GM23338 (cell line): Measurements from ENCODE around the gene EML3. TPM values are rescaled to one million over a fixed set of nuclear protein-coding genes. Genes with fewer than 3 reads are reported as not detected.

Source experiments
- ATAC-seq: fragments of 200-7000 bp; cut with Tn5 transposase; 3 replicates; pipeline ENCODE4 v1.9.1; 2020
- DNase-seq: peaks from one replicate; pipeline ENCODE4 v3.0.0-alpha.2; 2015; ENCODE audit warnings: low spot score
- H2AFZ ChIP-seq: fragments of 200-600 bp; sonication (generic); 2 replicates; pipeline ENCODE4 v1.8.0; 2016; ENCODE audit warnings: antibody characterized with exemption, mild to moderate bottlenecking, moderate library complexity
- H3F3A ChIP-seq: fragments of 200-600 bp; sonication (generic); replicated peaks from 2 replicates; pipeline ENCODE4 v1.8.0; 2017; ENCODE audit warnings: antibody characterized with exemption, mixed run types, low read depth
- H3K27ac ChIP-seq: fragments of 200-600 bp; sonication (generic); 2 replicates; pipeline ENCODE4 v1.6.1; 2016; ENCODE audit warnings: low read depth
- H3K27me3 ChIP-seq: fragments of 200-600 bp; sonication (generic); 2 replicates; pipeline ENCODE4 v1.8.0; 2016; ENCODE audit warnings: mild to moderate bottlenecking, mixed run types, moderate library complexity; ENCODE audit not compliant: insufficient read depth
- H3K36me3 ChIP-seq: fragments of 200-600 bp; sonication (generic); 2 replicates; pipeline ENCODE4 v1.8.0; 2016; ENCODE audit warnings: mild to moderate bottlenecking; ENCODE audit not compliant: insufficient read depth
- H3K4me1 ChIP-seq: fragments of 200-600 bp; sonication (generic); 2 replicates; pipeline ENCODE4 v1.8.0; 2016; ENCODE audit warnings: mild to moderate bottlenecking, moderate library complexity; ENCODE audit not compliant: insufficient read depth
- H3K4me2 ChIP-seq: fragments of 200-600 bp; sonication (generic); 2 replicates; pipeline ENCODE4 v1.7.1; 2017; ENCODE audit warnings: mixed run types
- H3K4me3 ChIP-seq: fragments of 200-600 bp; sonication (generic); 2 replicates; pipeline ENCODE4 v1.6.1; 2016; ENCODE audit warnings: mixed run types
- H3K79me2 ChIP-seq: fragments of 200-600 bp; sonication (generic); replicated peaks from 2 replicates; pipeline ENCODE4 v1.8.0; 2017; ENCODE audit warnings: mild to moderate bottlenecking; ENCODE audit not compliant: insufficient read depth
- H3K9me2 ChIP-seq: fragments of 200-600 bp; sonication (generic); 2 replicates; pipeline ENCODE4 v1.8.0; 2017; ENCODE audit not compliant: insufficient read depth
- H4K20me1 ChIP-seq: fragments of 200-600 bp; sonication (generic); replicated peaks from 2 replicates; pipeline ENCODE4 v1.8.0; 2017; ENCODE audit warnings: mild to moderate bottlenecking; ENCODE audit not compliant: insufficient read depth
- H3K27ac Mint-ChIP-seq: 2 replicates; pipeline ENCODE4 v1.8.0; 2020; ENCODE audit warnings: inconsistent platforms, mild to moderate bottlenecking, moderate library complexity, mixed read lengths
- H3K27me3 Mint-ChIP-seq: 3 replicates; pipeline ENCODE4 v1.8.0; 2022; ENCODE audit warnings: low read depth, mild to moderate bottlenecking, moderate library complexity, mixed read lengths, inconsistent platforms; ENCODE audit not compliant: insufficient read depth, poor library complexity
- H3K36me3 Mint-ChIP-seq: 3 replicates; pipeline ENCODE4 v1.8.0; 2021; ENCODE audit warnings: low read depth, mild to moderate bottlenecking, inconsistent platforms, moderate library complexity, mixed read lengths
- H3K4me1 Mint-ChIP-seq: 3 replicates; pipeline ENCODE4 v1.8.0; 2020; ENCODE audit warnings: mild to moderate bottlenecking, inconsistent platforms, mixed read lengths
- H3K4me3 Mint-ChIP-seq: 3 replicates; pipeline ENCODE4 v1.8.0; 2021; ENCODE audit warnings: moderate library complexity, mild to moderate bottlenecking, inconsistent platforms, mixed read lengths
- H3K9me3 Mint-ChIP-seq: 3 replicates; pipeline ENCODE4 v1.8.0; 2020; ENCODE audit warnings: moderate library complexity, mild to moderate bottlenecking, inconsistent platforms, mixed read lengths
- CREB1 ChIP-seq: fragments of 250-450 bp; sonication (Bioruptor Pico); IDR thresholded peaks from 2 replicates; pipeline ENCODE4 v1.5.0; 2020; ENCODE audit warnings: low read depth, mild to moderate bottlenecking, moderate library complexity
- ETS1 ChIP-seq: IDR thresholded peaks from 2 replicates; pipeline ENCODE4 v1.6.1; 2016; ENCODE audit warnings: antibody characterized with exemption
- NANOG ChIP-seq: IDR thresholded peaks from 2 replicates; pipeline ENCODE4 v1.6.1; 2016; ENCODE audit warnings: antibody characterized with exemption, borderline replicate concordance
- POLR2AphosphoS5 ChIP-seq: IDR thresholded peaks from 2 replicates; pipeline ENCODE4 v1.6.1; 2016; ENCODE audit warnings: antibody characterized with exemption, low read depth
- REST ChIP-seq: IDR thresholded peaks from one replicate; pipeline ENCODE4 v1.6.1; 2018; ENCODE audit warnings: antibody characterized with exemption; ENCODE audit not compliant: unreplicated experiment
- ZNF114 ChIP-seq: fragments of 250-450 bp; sonication (Bioruptor Pico); IDR thresholded peaks from 2 replicates; pipeline ENCODE4 v1.5.0; 2020; ENCODE audit warnings: mild to moderate bottlenecking, moderate library complexity
- ZNF462 ChIP-seq: fragments of 250-450 bp; sonication (Bioruptor Pico); IDR thresholded peaks from 2 replicates; pipeline ENCODE4 v1.5.0; 2020; ENCODE audit warnings: mild to moderate bottlenecking, moderate library complexity
- polyA plus RNA-seq: library from polyadenylated mRNA; unstranded; fragments of >200 nt; fragmentation: Nextera tagmentation; extraction: Ambion mirVana; gene quantifications from 2 replicates; pipeline ENCODE4 v1.2.1, GENCODE V29; 2016
- total RNA-seq: library from RNA; depleted of rRNA; stranded (reverse); fragments of >200 nt; shearing (Covaris generic); gene quantifications from 2 replicates; pipeline ENCODE4 v1.2.3, GENCODE V29; 2014

Gene EML3
- total and polyA plus RNA-seq, 2 experiments from 2014 or later, result 15.4 to 17.1 TPM

- TF ChIP-seq REST (no peak), ETS1 (no peak), CREB1 (CRISPR knock-in tag) (no peak), ZNF114 (CRISPR knock-in tag) (no peak), POLR2AphosphoS5 (no peak), ZNF462 (CRISPR knock-in tag) (no peak), NANOG (no peak)
- no peak overlapping the region for H3K27ac ChIP-seq
- H3K36me3 ChIP-seq, result peaks cover 3% of the 10 kb centered on the region
- H3K27me3 ChIP-seq, result no peaks in the 10 kb centered on the region
- H3K4me3 Mint-ChIP-seq, result no peak overlapping the region
- H3K27me3 Mint-ChIP-seq, result peaks cover 5% of the 10 kb centered on the region
- no peak overlapping the region for H3K27ac Mint-ChIP-seq
- no peaks in the 10 kb centered on the region; the same call in 2 of the 3 replicates for H3K9me3 Mint-ChIP-seq
- peaks cover 12% of the 10 kb centered on the region; the same call in 1 of the 2 replicates for H3K79me2 ChIP-seq
- ATAC-seq (no peak), DNase-seq (no peak)
- H3K4me1 Mint-ChIP-seq, result no peaks in the 10 kb centered on the region; the same call in 2 of the 3 replicates
- H2AFZ ChIP-seq, result no peak overlapping the region
- H3K4me2 ChIP-seq, result no peak overlapping the region
- no peaks in the 10 kb centered on the region for H3K4me1 ChIP-seq
- H3K9me2 ChIP-seq, result no peaks in the 10 kb centered on the region
- peaks cover 5% of the 10 kb centered on the region; the same call in 1 of the 2 replicates for H3F3A ChIP-seq
- no peaks in the 10 kb centered on the region; the same call in none of the 2 replicates for H4K20me1 ChIP-seq
- H3K4me3 ChIP-seq, result no peak overlapping the region
- H3K36me3 Mint-ChIP-seq, result peaks cover 55% of the 10 kb centered on the region
Observed at GRCh38 chr11:62580959-62581715, 31.4 kb downstream of the EML3 start.
